C4-2B (cell line): ENCODE measurements around the gene CBX3.

Experiments used
- CTCF ChIP-seq: fragments of 450-650 bp; conservative IDR thresholded peaks from 2 replicates; pipeline ENCODE4 v1.5.1; 2017; ENCODE audit warnings: mild to moderate bottlenecking
- ZFX ChIP-seq: fragments of 450-650 bp; IDR thresholded peaks from 2 replicates; pipeline ENCODE4 v1.6.1; 2017

GRCh38 chr7:26193432-26194207, 7.9 kb upstream of the CBX3 start:
- TF ChIP-seq CTCF (no peak), ZFX (no peak)
